Measurements from ENCODE around the gene LYG1. TPM values are rescaled to one million over a fixed set of nuclear protein-coding genes. Genes with fewer than 3 reads are reported as not detected.
A peak's percentile ranks its signal among the peaks of the same experiment; 100 is the strongest.

The LYG1 gene
- total and polyA plus RNA-seq, 2 of the 4 experiments (the other 2 are of a cell fraction), result 1.2 TPM; not detected in 1

DNA sequence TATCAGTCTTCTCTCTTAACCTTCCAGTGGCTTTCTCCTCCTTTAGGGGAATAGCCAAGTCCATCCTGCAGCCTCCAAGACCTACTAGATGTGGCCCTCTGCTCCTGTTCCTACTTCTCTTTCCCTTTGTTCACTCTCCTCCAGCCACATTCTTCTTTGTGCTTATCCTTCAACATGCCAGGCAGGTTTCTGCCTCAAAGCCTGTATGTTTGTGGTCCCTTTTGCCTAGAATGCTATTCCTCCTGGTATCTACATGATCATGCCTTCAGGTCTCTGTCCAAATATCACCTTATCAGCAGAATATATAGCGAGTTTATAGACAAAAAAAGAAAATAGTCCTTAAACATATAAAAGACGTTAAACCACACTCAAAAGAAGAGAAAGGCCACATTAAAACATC, 51.0 kb downstream of the LYG1 start:
- Histone ChIP-seq H4K91ac (ENCODE audit: insufficient read depth, low read depth, low read length) (no peak overlapping the region), H2AK9ac (replicated peaks; ENCODE audit: low read depth, low read length, poor library complexity) (no peak overlapping the region), H3K27me3 (ENCODE audit: control insufficient read depth, insufficient read depth, low read length) (no peaks in the 10 kb centered on the region), H3K56ac (ENCODE audit: extremely low read depth, insufficient read depth, low read length) (no peak overlapping the region), H4K8ac (ENCODE audit: low read depth in 2 of 2, low read length in 2 of 2) (no peak overlapping the region), H3K14ac (replicated peaks; ENCODE audit: low read depth, low read length) (no peak overlapping the region), H3K23ac (ENCODE audit: low read depth, low read length) (no peak overlapping the region), H4K5ac (ENCODE audit: low read depth, low read length) (no peak overlapping the region), H3K9me1 (ENCODE audit: insufficient read depth, low read length) (no peaks in the 10 kb centered on the region), H2AK5ac (ENCODE audit: low read depth, low read length) (no peak overlapping the region), H2BK5ac (ENCODE audit: low read depth, low read length, poor library complexity, severe bottlenecking) (no peak overlapping the region), H3K4me2 (ENCODE audit: low read depth, low read length) (no peak overlapping the region), H3K18ac (ENCODE audit: low read depth, low read length) (no peak overlapping the region), H4K20me1 (ENCODE audit: insufficient read depth, low read length) (no peaks in the 10 kb centered on the region), H3K79me1 (ENCODE audit: low read depth in 1 of 2, low read length in 2 of 2) (no peaks in the 10 kb centered on the region), H2AFZ (replicated peaks; ENCODE audit: low read length, poor library complexity) (peak overlapping the region; percentile 21), H3K27ac (ENCODE audit: insufficient read depth, low read length) (no peak overlapping the region), H3K9me3 (ENCODE audit: control insufficient read depth, insufficient read depth, low read length) (no peaks in the 10 kb centered on the region), H3K4me3 (ENCODE audit: insufficient read depth, low read depth, low read length) (no peak overlapping the region), H3K4me1 (ENCODE audit: control insufficient read depth, insufficient read depth, low read length) (no peaks in the 10 kb centered on the region), H3K4ac (ENCODE audit: low read depth, low read length) (no peak overlapping the region), H3K9ac (ENCODE audit: low read depth, low read length) (no peak overlapping the region), H2BK20ac (ENCODE audit: low read depth, low read length) (no peak overlapping the region), H2BK15ac (ENCODE audit: low read depth, low read length) (no peak overlapping the region), H3K36me3 (ENCODE audit: control insufficient read depth, insufficient read depth, low read length) (no peaks in the 10 kb centered on the region), H2BK120ac (ENCODE audit: low read depth, low read length) (no peak overlapping the region)
- no CpG with 5 or more reads among the region's 2 CpGs for WGBS, 2 experiments (ENCODE audit: extremely low coverage in 2 of 2, insufficient read length in 1 of 2)
- intact Hi-C loops (cut with micrococcal nuclease), result no loop called here
- DNase-seq (no peak), ATAC-seq (ENCODE audit: low read depth) (no peak)
- TF ChIP-seq CHD1 (IDR thresholded peaks at IDR 0.05; ENCODE audit: low read depth, low read length), result no peak
- no peak for TF ChIP-seq RAD21 (IDR thresholded peaks at IDR 0.05; ENCODE audit: low read length)
- no peak for TF ChIP-seq NFE2L2 (IDR thresholded peaks at IDR 0.05; ENCODE audit: low read depth, low read length)
- TF ChIP-seq BHLHE40 (IDR thresholded peaks at IDR 0.05; ENCODE audit: low read depth, low read length), result no peak
- TF ChIP-seq, protein P1, sequence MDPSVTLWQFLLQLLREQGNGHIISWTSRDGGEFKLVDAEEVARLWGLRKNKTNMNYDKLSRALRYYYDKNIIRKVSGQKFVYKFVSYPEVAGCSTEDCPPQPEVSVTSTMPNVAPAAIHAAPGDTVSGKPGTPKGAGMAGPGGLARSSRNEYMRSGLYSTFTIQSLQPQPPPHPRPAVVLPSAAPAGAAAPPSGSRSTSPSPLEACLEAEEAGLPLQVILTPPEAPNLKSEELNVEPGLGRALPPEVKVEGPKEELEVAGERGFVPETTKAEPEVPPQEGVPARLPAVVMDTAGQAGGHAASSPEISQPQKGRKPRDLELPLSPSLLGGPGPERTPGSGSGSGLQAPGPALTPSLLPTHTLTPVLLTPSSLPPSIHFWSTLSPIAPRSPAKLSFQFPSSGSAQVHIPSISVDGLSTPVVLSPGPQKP (IDR thresholded peaks at IDR 0.05; ENCODE audit: borderline replicate concordance, low read depth, low read length), result no peak
- no peak for TF ChIP-seq MAFK (IDR thresholded peaks at IDR 0.05; ENCODE audit: low read depth, low read length)
- TF ChIP-seq, protein P2, sequence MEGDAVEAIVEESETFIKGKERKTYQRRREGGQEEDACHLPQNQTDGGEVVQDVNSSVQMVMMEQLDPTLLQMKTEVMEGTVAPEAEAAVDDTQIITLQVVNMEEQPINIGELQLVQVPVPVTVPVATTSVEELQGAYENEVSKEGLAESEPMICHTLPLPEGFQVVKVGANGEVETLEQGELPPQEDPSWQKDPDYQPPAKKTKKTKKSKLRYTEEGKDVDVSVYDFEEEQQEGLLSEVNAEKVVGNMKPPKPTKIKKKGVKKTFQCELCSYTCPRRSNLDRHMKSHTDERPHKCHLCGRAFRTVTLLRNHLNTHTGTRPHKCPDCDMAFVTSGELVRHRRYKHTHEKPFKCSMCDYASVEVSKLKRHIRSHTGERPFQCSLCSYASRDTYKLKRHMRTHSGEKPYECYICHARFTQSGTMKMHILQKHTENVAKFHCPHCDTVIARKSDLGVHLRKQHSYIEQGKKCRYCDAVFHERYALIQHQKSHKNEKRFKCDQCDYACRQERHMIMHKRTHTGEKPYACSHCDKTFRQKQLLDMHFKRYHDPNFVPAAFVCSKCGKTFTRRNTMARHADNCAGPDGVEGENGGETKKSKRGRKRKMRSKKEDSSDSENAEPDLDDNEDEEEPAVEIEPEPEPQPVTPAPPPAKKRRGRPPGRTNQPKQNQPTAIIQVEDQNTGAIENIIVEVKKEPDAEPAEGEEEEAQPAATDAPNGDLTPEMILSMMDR (conservative IDR thresholded peaks at IDR 0.05; ENCODE audit: low read depth, low read length), result no peak
- TF ChIP-seq POLR2A (IDR thresholded peaks at IDR 0.05; ENCODE audit: low read depth, low read length), result no peak
- no peak for TF ChIP-seq MAZ (IDR thresholded peaks at IDR 0.05; ENCODE audit: borderline replicate concordance, low read depth, low read length)
- POLR2A ChIA-PET (ENCODE audit: unreplicated experiment), result no interaction called here
- dilution Hi-C loops (cut with HindIII; ENCODE audit: low sequenced_read_pairs, unreplicated experiment), result no loop called here
- no TSS peak for BruUV-seq (replicated peaks)
- CTCF ChIA-PET, result no interaction called here
- in situ Hi-C loops (cut with MboI; ENCODE audit: low sequenced_read_pairs), result no loop called here

All from IMR-90 (cell line).